Activated T-helper 17 cell treated with anti-CD3 and anti-CD28 coated beads, Interleukin-2, amount 50 U/mL, for 72 hours (primary cell): Measurements from ENCODE around the gene PTP4A2. TPM values are rescaled to one million over a fixed set of nuclear protein-coding genes. Genes with fewer than 3 reads are reported as not detected.
"Not testable (repeated sequence)": the region's sequence is repeated elsewhere in the genome, so short reads cannot be mapped to it uniquely, and the experiment has no call there.

Experiments used
- ATAC-seq: fragments of 150-1000 bp; cut with Tn5 transposase; replicated peaks from 2 replicates; pipeline ENCODE4 v1.10.0; 2021; ENCODE audit warnings: mild to moderate bottlenecking, moderate library complexity
- H3K27ac Mint-ChIP-seq: one replicate; pipeline ENCODE4 v1.8.0; 2022; ENCODE audit warnings: mixed read lengths
- H3K27me3 Mint-ChIP-seq: one replicate; pipeline ENCODE4 v1.8.0; 2022; ENCODE audit warnings: mixed read lengths
- H3K36me3 Mint-ChIP-seq: one replicate; pipeline ENCODE4 v1.8.0; 2022; ENCODE audit warnings: low read depth, mild to moderate bottlenecking, mixed read lengths
- H3K4me1 Mint-ChIP-seq: one replicate; pipeline ENCODE4 v1.8.0; 2022; ENCODE audit warnings: mixed read lengths
- H3K4me3 Mint-ChIP-seq: one replicate; pipeline ENCODE4 v1.8.0; 2022; ENCODE audit warnings: mild to moderate bottlenecking, mixed read lengths
- H3K9me3 Mint-ChIP-seq: one replicate; pipeline ENCODE4 v1.8.0; 2022; ENCODE audit warnings: mixed read lengths
- total RNA-seq, 2 donors: library from RNA; stranded (reverse); gene quantifications; one replicate each; pipeline ENCODE4 v1.2.3, GENCODE V29; 2022

The PTP4A2 gene
- total RNA-seq, 2 donors from 2014 or later, result 285 to 351 TPM

DNA sequence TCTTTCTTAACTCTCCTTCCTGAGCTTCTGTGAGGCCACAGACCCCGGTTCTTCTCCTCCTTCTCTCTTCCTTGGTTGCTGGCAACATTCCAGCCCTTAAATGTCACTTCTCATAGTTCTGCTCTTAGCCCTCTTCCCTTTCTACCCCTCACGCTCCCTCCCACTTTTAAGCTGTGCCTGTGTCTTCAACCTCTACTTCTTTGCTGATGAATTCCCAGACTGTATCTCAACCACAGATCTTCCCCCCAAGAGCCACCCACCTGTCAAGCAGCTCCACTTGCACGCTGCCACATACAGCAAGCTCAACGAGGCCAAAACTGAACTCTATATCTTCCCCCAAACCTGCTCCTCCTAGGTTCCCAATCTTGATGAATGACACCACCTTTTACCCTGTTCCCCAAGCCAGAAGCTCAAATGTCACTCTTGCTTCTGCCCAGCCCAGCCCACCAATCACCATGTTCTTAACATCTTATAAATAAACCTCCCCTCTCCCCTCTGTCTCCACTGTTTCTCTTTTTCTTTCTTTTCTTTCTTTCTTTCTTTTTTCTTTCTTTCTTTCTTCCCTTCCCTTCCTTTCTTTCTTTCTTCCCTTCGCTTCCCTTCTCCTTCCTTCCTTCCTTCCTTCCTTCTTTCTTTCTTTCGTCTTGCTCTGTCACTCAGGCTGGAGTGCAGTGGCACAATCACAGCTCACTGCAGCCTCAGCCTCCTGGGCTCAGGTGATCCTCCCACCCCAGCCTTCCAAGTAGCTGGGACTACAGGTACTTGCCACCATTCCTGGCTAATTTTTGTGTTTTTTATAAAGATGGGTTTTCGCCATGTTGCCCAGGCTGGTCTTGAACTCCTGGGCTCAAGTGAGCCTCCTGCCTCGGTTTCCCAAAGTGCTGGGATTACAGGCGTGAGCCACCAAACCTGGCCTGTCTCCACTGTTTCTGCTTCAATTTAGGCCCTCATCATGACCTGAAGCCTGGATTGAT is 19.8 kb upstream of the PTP4A2 start:
- Mint-ChIP-seq H3K9me3 (no peaks in the 10 kb centered on the region), H3K27ac (peak overlapping the region; percentile 78), H3K36me3 (no peaks in the 10 kb centered on the region), H3K4me1 (peaks cover 31% of the 10 kb centered on the region), H3K4me3 (peak overlapping the region; percentile 63), H3K27me3 (no peaks in the 10 kb centered on the region)
- peak; percentile 61 for ATAC-seq

DNA sequence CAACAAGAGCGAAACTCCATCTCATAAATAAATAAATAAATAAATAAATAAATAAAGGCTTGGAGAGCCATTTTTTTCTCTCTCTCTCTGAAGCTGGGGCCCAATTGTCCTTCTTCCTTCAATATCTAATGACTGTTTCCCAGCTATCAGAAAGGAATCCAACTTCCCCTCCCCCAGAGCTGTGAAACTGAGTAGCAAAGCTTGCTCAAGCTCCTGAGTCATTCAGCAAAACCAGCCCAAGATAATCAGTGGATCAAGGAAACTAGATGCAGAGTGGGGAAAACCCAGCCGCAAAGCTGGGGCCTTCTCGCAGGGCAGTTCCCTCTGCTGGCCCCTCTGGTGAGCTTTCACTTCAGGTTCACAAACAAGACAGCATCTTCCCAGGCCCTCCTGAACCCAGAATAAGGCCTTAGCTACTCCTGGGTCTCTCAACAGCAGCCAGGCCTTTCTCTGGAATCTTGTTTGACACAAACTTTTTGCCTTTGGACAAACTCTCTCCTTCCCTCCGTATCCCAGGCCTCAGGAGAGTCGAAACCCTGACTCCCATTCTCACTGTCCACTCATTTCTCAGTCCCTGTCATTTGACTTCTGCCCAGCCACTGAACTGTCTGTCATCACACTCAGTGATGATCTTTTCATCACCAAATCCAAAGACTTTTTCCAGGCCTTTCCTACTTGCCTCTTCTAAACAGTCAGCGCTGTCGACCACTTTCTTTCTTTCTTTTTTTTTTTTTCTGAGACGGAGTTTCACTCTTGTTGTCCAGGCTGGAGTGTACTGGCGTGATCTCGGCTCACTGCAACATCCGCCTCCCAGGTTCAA is 18.0 kb upstream of the PTP4A2 start:
- Mint-ChIP-seq H3K9me3 (no peaks in the 10 kb centered on the region), H3K4me3 (peak overlapping the region; percentile 63)

DNA sequence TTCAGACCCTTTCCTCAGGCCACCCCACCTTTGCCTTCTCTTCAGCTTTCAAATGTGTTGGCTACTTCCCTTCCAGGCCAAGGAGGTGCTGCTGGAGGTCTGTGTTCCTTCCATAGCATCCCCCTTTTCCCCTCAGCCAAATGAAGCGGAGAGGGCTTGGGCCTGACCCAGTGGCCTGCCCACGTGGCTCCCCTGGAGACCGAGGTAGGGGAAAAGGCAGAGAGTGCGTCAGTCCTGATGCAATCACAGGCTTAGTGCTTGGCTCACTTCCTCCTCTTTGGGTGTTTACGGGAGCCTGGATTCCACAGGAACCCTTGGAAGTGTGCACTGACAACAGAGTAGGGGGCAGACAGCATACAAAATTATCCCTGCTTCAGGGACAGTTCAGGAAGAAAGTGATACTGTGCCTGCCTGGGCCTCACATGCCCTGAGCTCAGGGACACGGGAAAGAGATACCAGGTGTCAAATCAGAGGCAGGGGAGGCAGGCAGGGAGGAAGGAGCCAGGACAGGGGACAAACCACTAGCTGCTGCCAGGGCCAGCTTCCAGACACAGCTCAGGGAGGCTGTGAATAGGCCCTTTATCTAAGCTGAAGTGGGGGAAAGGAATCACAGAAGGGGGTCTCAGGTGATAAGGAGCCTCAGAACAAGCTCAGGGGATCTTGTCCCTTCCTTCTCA is 16.6 kb upstream of the PTP4A2 start:
- H3K27me3 Mint-ChIP-seq, result no peaks in the 10 kb centered on the region
- H3K36me3 Mint-ChIP-seq, result no peaks in the 10 kb centered on the region
- no peaks in the 10 kb centered on the region for H3K9me3 Mint-ChIP-seq
- peak overlapping the region; percentile 63 for H3K4me3 Mint-ChIP-seq
- peaks cover 37% of the 10 kb centered on the region for H3K4me1 Mint-ChIP-seq
- H3K27ac Mint-ChIP-seq, result peak overlapping the region; percentile 93
- no peak for ATAC-seq

More for the DNA sequence above, 18.0 kb upstream of the PTP4A2 start:
- H3K27ac Mint-ChIP-seq, result peak overlapping the region; percentile 93
- peak; percentile 91 for ATAC-seq
- H3K27me3 Mint-ChIP-seq, result no peaks in the 10 kb centered on the region
- peaks cover 37% of the 10 kb centered on the region for H3K4me1 Mint-ChIP-seq
- H3K36me3 Mint-ChIP-seq, result no peaks in the 10 kb centered on the region

DNA sequence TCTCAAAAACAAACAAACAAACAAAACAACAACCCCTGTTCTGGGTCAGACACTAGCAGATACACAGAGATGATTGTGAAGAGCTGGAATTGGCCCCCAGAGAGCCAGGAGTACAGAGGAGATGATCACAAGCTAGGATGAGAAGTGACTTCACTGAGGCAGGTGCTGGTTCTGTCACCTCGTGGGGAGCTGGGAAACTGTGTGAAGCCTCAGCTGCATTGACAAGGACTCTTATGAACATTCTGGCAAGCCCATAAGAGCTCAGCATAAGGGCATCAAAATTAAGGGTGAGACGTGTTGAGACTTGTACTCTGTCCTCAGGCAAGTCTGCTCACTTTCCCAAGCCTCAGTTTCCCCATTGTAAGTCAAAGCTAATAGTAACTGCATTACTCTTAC is 14.7 kb upstream of the PTP4A2 start:
- Mint-ChIP-seq H3K9me3 (no peaks in the 10 kb centered on the region), H3K27ac (no peak overlapping the region), H3K36me3 (no peaks in the 10 kb centered on the region), H3K4me3 (no peak overlapping the region), H3K27me3 (no peaks in the 10 kb centered on the region), H3K4me1 (peaks cover 32% of the 10 kb centered on the region)
- no peak for ATAC-seq

DNA sequence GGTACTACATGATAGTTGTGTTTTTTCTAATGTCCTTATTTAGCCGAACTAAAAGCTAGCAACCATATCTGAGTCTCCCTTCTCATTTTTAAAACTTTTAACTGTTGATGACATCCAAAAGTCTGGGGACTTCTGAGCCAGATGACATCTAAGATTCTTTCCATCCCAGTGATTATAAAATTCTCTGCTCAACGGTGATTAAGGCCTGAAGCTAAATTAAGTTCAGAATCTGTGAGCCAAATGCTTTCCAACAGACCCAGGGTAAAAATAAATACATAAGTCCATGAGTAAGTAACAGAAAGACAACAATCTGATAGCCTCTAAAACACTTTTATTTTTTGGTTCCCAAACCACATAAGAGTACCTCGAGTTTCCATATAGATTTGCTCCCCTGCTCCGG is 13.1 kb upstream of the PTP4A2 start:
- H3K9me3 Mint-ChIP-seq, result no peaks in the 10 kb centered on the region
- H3K4me3 Mint-ChIP-seq, result no peak overlapping the region
- H3K4me1 Mint-ChIP-seq, result peaks cover 29% of the 10 kb centered on the region
- no peak for ATAC-seq
- H3K27me3 Mint-ChIP-seq, result no peaks in the 10 kb centered on the region
- H3K36me3 Mint-ChIP-seq, result no peaks in the 10 kb centered on the region
- no peak overlapping the region for H3K27ac Mint-ChIP-seq

DNA sequence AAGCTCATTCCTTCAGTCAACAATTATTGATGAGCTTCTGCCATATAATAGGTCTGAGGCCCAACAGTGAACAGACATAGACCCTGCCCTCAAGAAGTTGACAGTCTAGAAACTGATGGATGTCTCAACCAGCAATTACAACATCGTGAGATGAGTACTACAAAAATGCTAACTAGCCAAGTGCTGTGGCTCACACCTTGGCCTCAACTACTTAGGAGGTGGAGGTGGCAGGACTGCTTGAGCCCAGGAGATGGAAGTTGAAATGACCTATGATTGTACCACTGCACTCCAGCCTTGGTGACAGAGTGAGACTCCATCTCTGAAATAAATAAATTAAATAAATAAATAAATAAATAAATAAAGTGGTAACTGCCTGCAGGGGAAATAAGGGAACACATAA is 11.7 kb upstream of the PTP4A2 start:
- H3K36me3 Mint-ChIP-seq, result no peaks in the 10 kb centered on the region
- no peaks in the 10 kb centered on the region for H3K9me3 Mint-ChIP-seq
- no peaks in the 10 kb centered on the region for H3K27me3 Mint-ChIP-seq
- no peak overlapping the region for H3K27ac Mint-ChIP-seq
- no peak overlapping the region for H3K4me3 Mint-ChIP-seq
- no peak for ATAC-seq
- H3K4me1 Mint-ChIP-seq, result peaks cover 16% of the 10 kb centered on the region

DNA sequence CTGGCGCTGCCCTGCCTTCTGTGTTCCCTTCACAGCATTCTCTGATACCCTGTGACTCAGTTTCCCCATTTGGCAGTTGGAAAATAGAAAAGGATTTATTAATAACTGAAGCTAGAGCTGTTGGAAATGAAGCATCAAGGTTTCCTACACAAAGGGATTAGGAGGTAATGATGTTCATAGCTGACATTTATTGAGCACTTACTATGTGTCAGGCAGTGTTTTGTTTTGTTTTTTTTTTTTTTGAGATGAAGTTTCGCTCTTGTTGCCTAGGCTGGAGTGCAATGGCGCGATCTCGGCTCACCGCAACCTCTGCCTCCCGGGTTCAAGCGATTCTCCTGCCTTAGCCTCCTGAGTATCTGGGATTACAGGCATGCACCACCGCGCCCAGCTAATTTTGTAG is 7.5 kb upstream of the PTP4A2 start:
- Mint-ChIP-seq H3K4me3 (peak overlapping the region; percentile 39), H3K4me1 (peaks cover 17% of the 10 kb centered on the region)
- H3K36me3 Mint-ChIP-seq, H3K9me3 Mint-ChIP-seq, ATAC-seq, H3K27ac Mint-ChIP-seq, H3K27me3 Mint-ChIP-seq: not testable (repeated sequence)

DNA sequence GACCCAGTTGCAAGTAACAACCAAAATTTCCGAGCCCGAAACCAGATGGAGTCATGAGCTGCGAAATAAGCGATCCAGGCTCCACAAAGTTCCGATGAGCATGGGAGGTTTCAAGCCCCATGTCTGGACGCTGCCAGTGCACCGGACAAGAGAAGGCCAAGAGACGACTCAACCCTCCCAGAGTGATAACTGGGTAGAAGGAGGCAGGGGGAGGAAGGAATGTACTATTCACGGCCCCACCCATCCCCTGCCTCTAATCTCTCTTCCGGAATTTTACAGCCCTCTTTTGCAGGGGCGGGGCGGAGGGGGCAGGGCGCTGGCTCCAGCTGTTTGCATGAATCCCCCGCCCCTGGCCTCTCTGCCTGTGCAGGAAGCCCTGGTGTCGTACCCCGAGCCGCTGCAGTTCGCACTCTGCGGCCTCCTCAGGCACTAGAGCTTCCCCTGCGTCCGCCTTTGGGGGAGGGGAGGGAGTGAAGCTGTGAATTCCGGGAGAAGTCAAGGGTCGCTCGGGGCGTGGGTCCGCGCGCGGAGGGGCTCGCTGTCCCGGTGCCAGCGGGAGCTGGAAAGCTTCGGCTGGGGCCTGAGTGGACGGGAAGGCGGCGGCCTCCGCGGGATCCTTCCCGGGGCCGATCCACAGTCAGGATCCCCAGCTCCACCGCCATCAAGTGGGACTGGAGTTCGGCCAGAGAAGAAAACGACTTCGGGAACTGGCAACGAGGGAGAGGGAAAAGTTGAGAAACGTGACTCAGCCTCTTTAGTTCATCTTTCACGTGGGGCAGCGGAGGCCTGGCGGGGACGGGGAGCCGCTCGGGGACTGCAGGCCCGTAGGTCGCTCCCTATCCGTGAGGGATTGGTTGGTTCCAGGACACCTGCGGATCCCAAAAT is 6.3 kb upstream of the PTP4A2 start:
- Mint-ChIP-seq H3K27me3 (no peaks in the 10 kb centered on the region), H3K36me3 (no peaks in the 10 kb centered on the region), H3K9me3 (no peaks in the 10 kb centered on the region), H3K27ac (peak overlapping the region; percentile 78), H3K4me1 (peaks cover 27% of the 10 kb centered on the region), H3K4me3 (peak overlapping the region; percentile 77)
- peak; percentile 39 for ATAC-seq

DNA sequence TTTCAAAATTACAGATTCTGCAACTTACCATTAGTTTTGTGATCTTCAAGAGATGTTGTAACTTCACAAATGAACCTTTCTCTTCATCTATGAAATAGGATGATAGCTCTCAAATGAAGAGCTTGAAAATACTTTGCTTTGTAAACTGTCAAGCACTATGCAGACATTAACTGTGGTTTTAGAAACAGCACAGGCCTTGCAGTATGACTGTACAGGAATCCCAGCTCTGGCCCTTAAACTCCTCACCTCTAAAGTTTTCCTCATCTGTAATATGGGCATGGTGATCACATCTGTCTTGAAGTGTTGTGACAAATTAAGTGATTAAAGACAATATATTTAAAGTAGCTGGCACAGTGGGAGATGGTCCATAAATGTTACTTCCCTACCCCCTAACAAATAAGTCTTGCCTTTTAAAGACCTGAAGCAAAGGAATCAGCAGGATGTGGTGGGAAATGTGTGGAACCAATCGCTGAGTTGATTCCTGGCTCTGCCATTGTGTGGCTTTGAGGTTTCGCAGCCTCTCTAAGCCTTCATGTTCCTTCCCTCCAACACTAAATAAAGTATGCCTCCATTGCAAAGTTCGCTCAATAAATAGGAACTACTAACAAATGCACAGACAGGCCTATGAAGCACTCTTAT is 5.5 kb upstream of the PTP4A2 start:
- ATAC-seq, result peak; percentile 66
- Mint-ChIP-seq H3K4me3 (peak overlapping the region; percentile 77), H3K36me3 (peaks cover 2% of the 10 kb centered on the region), H3K27ac (peak overlapping the region; percentile 78), H3K27me3 (no peaks in the 10 kb centered on the region), H3K9me3 (no peaks in the 10 kb centered on the region), H3K4me1 (peaks cover 28% of the 10 kb centered on the region)

DNA sequence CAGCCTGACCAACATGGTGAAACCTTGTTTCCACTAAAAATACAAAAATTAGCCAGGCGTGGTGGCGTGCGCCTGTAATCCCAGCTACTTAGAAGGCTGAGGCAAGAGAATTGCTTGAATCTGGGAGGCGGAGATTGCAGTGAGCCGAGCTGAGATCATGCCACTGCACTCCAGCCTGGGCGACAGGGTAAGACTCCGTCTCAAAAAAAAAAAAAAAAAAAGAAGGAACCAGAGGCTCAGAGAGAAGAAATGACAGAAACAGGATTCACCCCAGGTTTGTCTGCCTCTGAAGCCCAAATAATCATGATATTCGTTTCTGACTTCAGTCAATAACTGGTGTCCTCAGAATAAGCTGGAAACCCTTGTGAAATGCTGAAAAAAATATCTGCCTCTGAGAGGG is 3.9 kb upstream of the PTP4A2 start:
- peaks cover 28% of the 10 kb centered on the region for H3K4me1 Mint-ChIP-seq

DNA sequence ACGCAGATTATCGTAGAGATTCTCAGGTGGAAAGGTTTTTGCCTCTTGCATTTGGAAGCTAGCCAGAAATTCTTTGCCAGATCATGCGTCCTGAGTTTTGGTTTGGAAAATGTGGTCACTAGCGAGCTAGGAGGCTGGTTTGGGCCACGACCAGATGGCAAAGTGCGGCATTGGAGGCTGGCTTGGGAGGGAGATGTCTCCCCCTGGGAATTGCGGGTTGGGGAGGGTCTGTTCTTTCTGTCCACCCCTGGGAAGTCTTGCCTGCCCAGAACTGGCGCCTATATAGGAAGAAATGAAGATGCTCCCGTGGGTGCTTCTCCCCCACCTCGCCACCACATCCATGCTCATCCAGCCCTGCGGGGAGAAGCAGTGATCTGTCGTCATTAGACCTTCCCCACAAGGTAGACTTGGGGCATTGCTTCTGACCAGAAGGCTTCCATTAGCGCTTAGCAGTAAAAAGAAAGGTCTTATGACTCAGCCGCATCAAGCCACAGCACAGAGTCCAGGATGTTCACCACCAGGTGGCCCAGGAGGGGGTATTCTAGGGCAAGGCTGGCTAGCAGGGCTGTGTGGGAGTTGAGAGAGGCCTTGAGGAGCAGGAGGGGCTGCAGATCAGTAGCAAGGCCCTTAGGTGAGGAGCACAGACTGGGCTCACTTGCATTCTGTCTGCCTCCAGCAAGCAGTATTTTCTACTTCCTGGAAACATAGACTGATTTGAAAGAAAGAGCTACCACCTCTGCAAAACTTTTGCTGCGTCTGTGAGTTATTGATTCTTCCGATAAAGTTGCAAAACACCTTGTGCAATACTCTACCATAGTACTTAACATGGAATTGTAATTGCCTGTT is 1.5 kb upstream of the PTP4A2 start:
- Mint-ChIP-seq H3K9me3 (no peaks in the 10 kb centered on the region), H3K27ac (peak overlapping the region; percentile 89), H3K27me3 (no peaks in the 10 kb centered on the region), H3K4me3 (peak overlapping the region; percentile 87), H3K36me3 (peaks cover 35% of the 10 kb centered on the region), H3K4me1 (peaks cover 39% of the 10 kb centered on the region)
- peak; percentile 47 for ATAC-seq

More for the DNA sequence above, 3.9 kb upstream of the PTP4A2 start:
- ATAC-seq, H3K27me3 Mint-ChIP-seq, H3K4me3 Mint-ChIP-seq, H3K27ac Mint-ChIP-seq, H3K9me3 Mint-ChIP-seq: not testable (repeated sequence)
- peaks cover 12% of the 10 kb centered on the region for H3K36me3 Mint-ChIP-seq

DNA sequence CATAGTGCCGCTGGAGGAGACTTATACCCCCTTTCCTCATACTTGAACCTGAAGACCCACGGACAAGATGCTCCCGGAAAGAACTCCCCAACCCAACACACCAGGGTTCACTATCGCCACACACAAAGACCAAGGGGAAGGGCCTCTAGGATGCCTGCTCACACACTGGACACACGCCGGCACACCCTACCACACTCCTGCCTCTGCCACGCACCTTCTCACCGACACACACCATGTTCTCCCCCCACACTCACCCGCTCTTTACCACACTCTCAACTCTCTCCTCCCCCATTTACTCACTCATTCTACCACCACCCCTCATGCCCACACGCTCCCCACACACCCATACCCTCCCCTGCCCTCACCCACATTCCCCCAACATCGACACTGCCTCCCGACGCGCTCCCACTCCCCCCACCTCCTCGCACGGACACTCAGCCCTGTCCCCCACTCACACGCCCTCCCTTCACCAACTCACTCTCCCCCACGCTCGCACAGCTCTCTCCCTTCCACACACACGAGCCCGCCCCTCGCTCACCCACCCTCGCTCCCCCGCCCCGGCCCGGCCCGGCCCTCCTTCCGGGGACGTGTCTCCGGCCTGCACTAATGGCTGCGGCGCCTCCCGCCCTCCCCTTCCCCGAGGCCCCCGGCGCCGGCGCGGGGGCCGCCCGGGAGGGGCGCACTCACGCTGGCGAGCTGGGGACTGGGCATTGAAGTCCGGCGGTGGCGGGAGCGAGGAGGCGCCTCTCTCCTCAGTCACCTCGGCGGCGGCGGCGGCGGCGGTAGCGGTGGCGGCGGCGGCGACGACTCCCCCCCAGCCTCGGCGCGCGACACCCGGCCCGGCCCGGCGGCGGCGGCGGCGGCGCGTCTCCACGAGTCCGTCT is 626 bp downstream of the PTP4A2 start:
- peak; percentile 27 for ATAC-seq
- peak overlapping the region; percentile 97 for H3K27ac Mint-ChIP-seq
- peaks cover 57% of the 10 kb centered on the region for H3K36me3 Mint-ChIP-seq
- H3K4me3 Mint-ChIP-seq, result peak overlapping the region; percentile 97
- H3K9me3 Mint-ChIP-seq, result no peaks in the 10 kb centered on the region
- H3K4me1 Mint-ChIP-seq, result peaks cover 46% of the 10 kb centered on the region
- H3K27me3 Mint-ChIP-seq, result no peaks in the 10 kb centered on the region
